ENCODE results near the gene MAST3. TPM values are rescaled to one million over a fixed set of nuclear protein-coding genes. Genes with fewer than 3 reads are reported as not detected.

The MAST3 gene
- total RNA-seq, 1 experiment from 2014 or later: 14.1 TPM

- no peak overlapping the region for H3K27ac ChIP-seq
- no peaks in the 10 kb centered on the region for H3K27me3 ChIP-seq (ENCODE audit: insufficient read depth, low read depth)
- no peaks in the 10 kb centered on the region for H3K36me3 ChIP-seq (ENCODE audit: low read depth)
- H2AFZ ChIP-seq: no peak overlapping the region
- ChIA-PET CTCF (no interaction called here), POLR2A (ENCODE audit: unreplicated experiment) (interaction anchor here (0.7 kb wide), 1 partner anchor 18 kb away, joined by 6 read pairs; no protein-coding TSS in a partner anchor)
- no peak overlapping the region; the same call in 1 of the 2 replicates for H3K4me3 ChIP-seq
- no peaks in the 10 kb centered on the region for H3K9me2 ChIP-seq (ENCODE audit: insufficient read depth)
- no peaks in the 10 kb centered on the region for H4K20me1 ChIP-seq (ENCODE audit: insufficient read depth)
- H3K79me2 ChIP-seq (ENCODE audit: low read depth): no peaks in the 10 kb centered on the region
- H3F3A ChIP-seq (ENCODE audit: insufficient read depth, low read depth): peaks cover 54% of the 10 kb centered on the region
- no peak for TF ChIP-seq EZH2 (IDR thresholded peaks at IDR 0.05; ENCODE audit: low read depth)
- no peak for TF ChIP-seq CTCF (conservative IDR thresholded peaks at IDR 0.05)
- peaks cover 13% of the 10 kb centered on the region for H3K4me1 ChIP-seq (replicated peaks; ENCODE audit: insufficient read depth)
- intact Hi-C loops (cut with micrococcal nuclease; ENCODE audit: unreplicated experiment): no loop called here
- peak overlapping the region; percentile 93; the same call in 1 of the 2 replicates for H3K4me2 ChIP-seq
- H3K9me3 ChIP-seq (ENCODE audit: insufficient read depth, low read depth): no peaks in the 10 kb centered on the region
- BruUV-seq (replicated peaks): no TSS peak
- DNase-seq: no peak
Observed at GRCh38 chr19:18108897-18109296, 11.3 kb downstream of the MAST3 start.

GRCh38 chr19:18109341-18109732, 11.8 kb downstream of the MAST3 start:
- TF ChIP-seq EZH2 (IDR thresholded peaks at IDR 0.05; ENCODE audit: low read depth) (no peak), CTCF (conservative IDR thresholded peaks at IDR 0.05) (no peak)
- Histone ChIP-seq H3K9me2 (ENCODE audit: insufficient read depth) (no peaks in the 10 kb centered on the region), H3K27ac (no peak overlapping the region), H3K36me3 (ENCODE audit: low read depth) (no peaks in the 10 kb centered on the region), H3K27me3 (ENCODE audit: insufficient read depth, low read depth) (no peaks in the 10 kb centered on the region), H3K4me1 (replicated peaks; ENCODE audit: insufficient read depth) (peaks cover 13% of the 10 kb centered on the region), H3F3A (ENCODE audit: insufficient read depth, low read depth) (peaks cover 54% of the 10 kb centered on the region), H3K9me3 (ENCODE audit: insufficient read depth, low read depth) (no peaks in the 10 kb centered on the region), H3K79me2 (ENCODE audit: low read depth) (no peaks in the 10 kb centered on the region), H2AFZ (peak overlapping the region; percentile 94), H3K4me3 (peak overlapping the region; percentile 95; the same call in 1 of the 2 replicates), H4K20me1 (ENCODE audit: insufficient read depth) (no peaks in the 10 kb centered on the region), H3K4me2 (peak overlapping the region; percentile 93)
- CTCF ChIA-PET: no interaction called here
- no peak for DNase-seq
- intact Hi-C loops (cut with micrococcal nuclease; ENCODE audit: unreplicated experiment): no loop called here
- POLR2A ChIA-PET (ENCODE audit: unreplicated experiment): interaction anchor here (0.7 kb wide), 1 partner anchor 18 kb away, joined by 6 read pairs; no protein-coding TSS in a partner anchor
- BruUV-seq (replicated peaks): no TSS peak

- H3F3A ChIP-seq (ENCODE audit: insufficient read depth, low read depth): peaks cover 49% of the 10 kb centered on the region
- H4K20me1 ChIP-seq (ENCODE audit: insufficient read depth): no peaks in the 10 kb centered on the region
- no peak overlapping the region for H3K27ac ChIP-seq
- H2AFZ ChIP-seq: peak overlapping the region; percentile 94
- peaks cover 13% of the 10 kb centered on the region for H3K4me1 ChIP-seq (replicated peaks; ENCODE audit: insufficient read depth)
- BruUV-seq (replicated peaks): no TSS peak
- no peaks in the 10 kb centered on the region for H3K36me3 ChIP-seq (ENCODE audit: low read depth)
- H3K27me3 ChIP-seq (ENCODE audit: insufficient read depth, low read depth): no peaks in the 10 kb centered on the region
- intact Hi-C loops (cut with micrococcal nuclease; ENCODE audit: unreplicated experiment): loop anchor here (5.0 kb wide), 2 partner anchors 217 to 302 kb away; no protein-coding TSS in a partner anchor
- ChIA-PET POLR2A (ENCODE audit: unreplicated experiment) (no interaction called here), CTCF (no interaction called here)
- no peaks in the 10 kb centered on the region for H3K9me2 ChIP-seq (ENCODE audit: insufficient read depth)
- peak in 1 of 2 experiments; percentile 66 for DNase-seq
- peak overlapping the region; percentile 93 for H3K4me2 ChIP-seq
- TF ChIP-seq EZH2 (IDR thresholded peaks at IDR 0.05; ENCODE audit: low read depth): no peak
- TF ChIP-seq CTCF (conservative IDR thresholded peaks at IDR 0.05): no peak
- no peaks in the 10 kb centered on the region for H3K79me2 ChIP-seq (ENCODE audit: low read depth)
- peak overlapping the region; percentile 95 for H3K4me3 ChIP-seq
- H3K9me3 ChIP-seq (ENCODE audit: insufficient read depth, low read depth): no peaks in the 10 kb centered on the region
Observed at GRCh38 chr19:18109733-18110608, 12.4 kb downstream of the MAST3 start.

All from PC-9 (cell line).